GM21447 (cell line): ENCODE results near the gene OPRD1.
"Not testable (repeated sequence)": the region's sequence is repeated elsewhere in the genome, so short reads cannot be mapped to it uniquely, and the experiment has no call there.

ENCODE experiments used
- ATAC-seq: cut with Tn5 transposase; IDR thresholded peaks from one replicate; pipeline ENCODE4 v1.9.1; 2021; ENCODE audit not compliant: unreplicated experiment

The OPRD1 gene

GRCh38 chr1:28811766-28812668 lies at the start of gene OPRD1:
Gene OPRD1 (plus strand): TSS chr1:28812170. CDS start chr1:28812384, 214 bp downstream.
- no peak for ATAC-seq

GRCh38 chr1:28766532-28767183 lies 45.3 kb upstream of the OPRD1 start:
- no peak for ATAC-seq

- no peak for ATAC-seq
These were observed 41.3 kb upstream of the OPRD1 start for GRCh38 chr1:28770601-28771165.

- ATAC-seq: not testable (repeated sequence)
These were observed 40.0 kb upstream of the OPRD1 start for GRCh38 chr1:28771921-28772320.

- no peak for ATAC-seq
These were observed 38.9 kb upstream of the OPRD1 start for GRCh38 chr1:28773105-28773504.

- peak; percentile 63 for ATAC-seq
These were observed 36.6 kb upstream of the OPRD1 start for GRCh38 chr1:28775121-28775942.

GRCh38 chr1:28776341-28776740 lies 35.6 kb upstream of the OPRD1 start:
- ATAC-seq: no peak

GRCh38 chr1:28778021-28778420 lies 33.9 kb upstream of the OPRD1 start:
- ATAC-seq: no peak

- no peak for ATAC-seq
These were observed 32.1 kb upstream of the OPRD1 start for GRCh38 chr1:28779751-28780408.

- no peak for ATAC-seq
These were observed 30.7 kb upstream of the OPRD1 start for GRCh38 chr1:28781305-28781704.

GRCh38 chr1:28782011-28782410 lies 30.0 kb upstream of the OPRD1 start:
- no peak for ATAC-seq

GRCh38 chr1:28783363-28783762 lies 28.6 kb upstream of the OPRD1 start:
- ATAC-seq: no peak

GRCh38 chr1:28789412-28789811 lies 22.6 kb upstream of the OPRD1 start:
- no peak for ATAC-seq

GRCh38 chr1:28789816-28790215 lies 22.2 kb upstream of the OPRD1 start:
- no peak for ATAC-seq

GRCh38 chr1:28790377-28791035 lies 21.5 kb upstream of the OPRD1 start:
- ATAC-seq: no peak

- ATAC-seq: not testable (repeated sequence)
These were observed 20.0 kb upstream of the OPRD1 start for GRCh38 chr1:28791929-28792328.

- no peak for ATAC-seq
These were observed 19.3 kb upstream of the OPRD1 start for GRCh38 chr1:28792644-28793121.

- not testable (repeated sequence) for ATAC-seq
These were observed 17.4 kb upstream of the OPRD1 start for GRCh38 chr1:28794582-28794981.

GRCh38 chr1:28796352-28797211 lies 15.4 kb upstream of the OPRD1 start:
- no peak for ATAC-seq
